Body of pancreas (tissue), 4 donors: Measurements from ENCODE around the gene CDKL5. TPM values are rescaled to one million over a fixed set of nuclear protein-coding genes. Genes with fewer than 3 reads are reported as not detected.

ENCODE experiments used
- ATAC-seq: fragments of 150-250 bp; one replicate; pipeline ENCODE4 v1.9.1; 2016
- DNase-seq, 4 donors: peaks; one replicate each; pipeline ENCODE4 v3.0.0-alpha.2; 2019
- H3K27ac ChIP-seq, 4 donors: fragments of 200-600 bp; sonication (generic); 1 replicate in 3 of 4; 2 replicates in 1 of 4; pipeline versions ENCODE4 v1.5.1 to v1.6.1; 2016 to 2019; ENCODE audit warnings: mild to moderate bottlenecking in 1 of 4, mixed read lengths in 1 of 4, moderate library complexity in 1 of 4
- H3K27me3 ChIP-seq, 2 donors: fragments of 200-600 bp; sonication (generic); one replicate each; pipeline ENCODE4 v1.6.0; 2016; ENCODE audit warnings: mild to moderate bottlenecking in 1 of 2
- H3K36me3 ChIP-seq, 2 donors: fragments of 200-600 bp; sonication (generic); replicated peaks in 1 of 2; 2 replicates each; pipeline ENCODE4 v1.5.1; 2016; ENCODE audit warnings: low read depth in 2 of 2; ENCODE audit not compliant: insufficient read depth in 1 of 2
- H3K4me1 ChIP-seq: fragments of 200-600 bp; sonication (generic); one replicate; pipeline ENCODE4 v1.6.0; 2016
- H3K4me3 ChIP-seq, 2 donors: fragments of 200-600 bp; sonication (generic); 1 replicate in 1 of 2; 2 replicates in 1 of 2; pipeline ENCODE4 v1.5.1; 2016 to 2019
- H3K9me3 ChIP-seq, 3 donors: fragments of 200-600 bp; sonication (generic); 1 replicate in 2 of 3; 2 replicates in 1 of 3; pipeline ENCODE4 v1.5.1; 2016
- CTCF ChIP-seq, 7 experiments: fragments of 450-650 bp in 4 of 7; fragments of 200-600 bp in 3 of 7; sonication (generic) in 3 of 7; IDR thresholded peaks; one replicate each; pipeline ENCODE4 v1.5.1; 2016 to 2019; ENCODE audit warnings: antibody characterized with exemption in 7 of 7
- POLR2A ChIP-seq, 3 donors: fragments of 450-650 bp; IDR thresholded peaks; one replicate each; pipeline ENCODE4 v1.6.1; 2016; ENCODE audit warnings: antibody characterized with exemption in 3 of 3, mild to moderate bottlenecking in 2 of 3
- WGBS, 2 donors: methylation state at CpG; one replicate each; pipeline ENCODE4 v1.1.5; 2017; 5-methylcytosine and 5-hydroxymethylcytosine counted together
- intact Hi-C: fragments of 100-400 bp; cut with DNase I; formaldehyde crosslinking; loops from one replicate; pipeline ENCODE4 v1.15.1; 2023
- total RNA-seq, 2 donors: library from RNA; depleted of rRNA; stranded (reverse); fragments of >200 nt; gene quantifications; one replicate each; pipeline ENCODE4 v1.1.0, GENCODE V29; 2016

Gene CDKL5
- total RNA-seq, 2 donors from 2014 or later = 3.6 to 5.7 TPM

GRCh38 chrX:18654875-18655836 is 229.7 kb downstream of the CDKL5 start:
- Histone ChIP-seq H3K27me3 (no peaks in the 10 kb centered on the region), H3K36me3 (no peaks in the 10 kb centered on the region), H3K27ac (no peak overlapping the region), H3K9me3 (no peaks in the 10 kb centered on the region), H3K4me3 (no peak overlapping the region), H3K4me1 (no peaks in the 10 kb centered on the region)
- DNase-seq (no peak), ATAC-seq (no peak)
- intact Hi-C loops = no loop called here
- WGBS, 2 donors = 63 to 64% methylated on average over 5 of the region's 5 CpGs
- TF ChIP-seq CTCF (IDR thresholded peaks at IDR 0.05) = no peak
- no peak for TF ChIP-seq POLR2A (IDR thresholded peaks at IDR 0.05)

- intact Hi-C loops = no loop called here
- Histone ChIP-seq H3K9me3 (no peaks in the 10 kb centered on the region), H3K27ac (no peak overlapping the region), H3K27me3 (no peaks in the 10 kb centered on the region), H3K4me3 (no peak overlapping the region), H3K36me3 (no peaks in the 10 kb centered on the region), H3K4me1 (no peaks in the 10 kb centered on the region)
- ATAC-seq (no peak), DNase-seq (no peak)
- WGBS, 2 donors = 92 to 100% methylated on average over 1 to 10 of the region's 12 CpGs
- no peak for TF ChIP-seq CTCF (IDR thresholded peaks at IDR 0.05)
- TF ChIP-seq POLR2A (IDR thresholded peaks at IDR 0.05) = no peak
These were observed 235.9 kb downstream of the CDKL5 start for GRCh38 chrX:18661273-18661672.

GRCh38 chrX:18664947-18665346 is 239.5 kb downstream of the CDKL5 start:
- no peaks in the 10 kb centered on the region for H3K36me3 ChIP-seq
- TF ChIP-seq CTCF (IDR thresholded peaks at IDR 0.05) (no peak), POLR2A (IDR thresholded peaks at IDR 0.05) (no peak)
- H3K27me3 ChIP-seq = no peaks in the 10 kb centered on the region
- no peaks in the 10 kb centered on the region for H3K4me1 ChIP-seq
- ATAC-seq (no peak), DNase-seq (no peak)
- H3K9me3 ChIP-seq = no peaks in the 10 kb centered on the region
- no peak overlapping the region for H3K27ac ChIP-seq
- no peak overlapping the region for H3K4me3 ChIP-seq
- intact Hi-C loops = no loop called here
- WGBS, 2 donors = 72 to 97% methylated on average over 4 to 5 of the region's 8 CpGs

GRCh38 chrX:18666614-18667013 is 241.2 kb downstream of the CDKL5 start:
- no peaks in the 10 kb centered on the region for H3K36me3 ChIP-seq
- no peak for TF ChIP-seq POLR2A (IDR thresholded peaks at IDR 0.05)
- TF ChIP-seq CTCF (IDR thresholded peaks at IDR 0.05) = no peak
- 49 to 88% methylated on average over 10 to 12 of the region's 15 CpGs for WGBS, 2 donors
- H3K27me3 ChIP-seq = no peaks in the 10 kb centered on the region
- no peak overlapping the region for H3K27ac ChIP-seq
- H3K4me3 ChIP-seq = no peak overlapping the region
- intact Hi-C loops = no loop called here
- ATAC-seq (no peak), DNase-seq (peak in 1 of 4 donors; percentile 9)
- H3K9me3 ChIP-seq = no peaks in the 10 kb centered on the region
- no peaks in the 10 kb centered on the region for H3K4me1 ChIP-seq
